Esophagus muscularis mucosa (tissue), 4 donors: Measurements from ENCODE around the gene TFB1M. TPM values are rescaled to one million over a fixed set of nuclear protein-coding genes. Genes with fewer than 3 reads are reported as not detected.

Source experiments
- DNase-seq: peaks from one replicate; pipeline ENCODE4 v3.0.0-alpha.2; 2017; ENCODE audit errors: extremely low spot score
- H3K27ac ChIP-seq, 4 donors: fragments of 200-600 bp; sonication (generic); replicated peaks in 1 of 4; 1 replicate in 3 of 4; 2 replicates in 1 of 4; pipeline ENCODE4 v1.5.1; 2016 to 2019; ENCODE audit warnings: mild to moderate bottlenecking in 1 of 4
- H3K27me3 ChIP-seq, 4 donors: fragments of 200-600 bp; sonication (generic); one replicate each; pipeline versions ENCODE4 v1.5.1 to v1.6.0; 2016 to 2019
- H3K36me3 ChIP-seq, 4 donors: fragments of 200-600 bp; sonication (generic); one replicate each; pipeline ENCODE4 v1.5.1; 2016 to 2019
- H3K4me1 ChIP-seq, 4 donors: fragments of 200-600 bp; sonication (generic); one replicate each; pipeline ENCODE4 v1.5.1; 2016 to 2019
- H3K4me3 ChIP-seq, 4 donors: fragments of 200-600 bp; sonication (generic); 1 replicate in 2 of 4; 2 replicates in 2 of 4; pipeline ENCODE4 v1.5.1; 2016 to 2019; ENCODE audit warnings: mild to moderate bottlenecking in 4 of 4, moderate library complexity in 1 of 4
- H3K9me3 ChIP-seq, 4 donors: fragments of 200-600 bp; sonication (generic); 1 replicate in 3 of 4; 2 replicates in 1 of 4; pipeline ENCODE4 v1.5.1; 2016 to 2019
- CTCF ChIP-seq, 3 experiments: fragments of 200-600 bp in 2 of 3; fragments of 450-650 bp in 1 of 3; sonication (generic) in 2 of 3; IDR thresholded peaks; one replicate each; pipeline ENCODE4 v1.5.1; 2017 to 2019; ENCODE audit warnings: antibody characterized with exemption in 3 of 3, mild to moderate bottlenecking in 2 of 3, moderate library complexity in 1 of 3
- EP300 ChIP-seq: sonication (generic); formaldehyde crosslinking; IDR thresholded peaks from one replicate; pipeline ENCODE4 v1.6.1; 2017; ENCODE audit warnings: antibody characterized with exemption
- POLR2A ChIP-seq: fragments of 450-650 bp; IDR thresholded peaks from one replicate; pipeline ENCODE4 v1.6.1; 2017; ENCODE audit warnings: antibody characterized with exemption, moderate library complexity, mild to moderate bottlenecking, low read depth
- POLR2AphosphoS5 ChIP-seq, 2 donors: sonication (generic); formaldehyde crosslinking; IDR thresholded peaks; one replicate each; pipeline ENCODE4 v1.6.1; 2017; ENCODE audit warnings: antibody characterized with exemption in 2 of 2
- WGBS: methylation state at CpG from one replicate; pipeline ENCODE4 v1.1.5; 2018; 5-methylcytosine and 5-hydroxymethylcytosine counted together
- intact Hi-C: fragments of 100-400 bp; cut with DNase I; formaldehyde crosslinking; loops from one replicate; pipeline ENCODE4 v1.15.1; 2023
- total RNA-seq, 4 donors: library from RNA; depleted of rRNA; stranded (reverse); fragments of >200 nt; gene quantifications; one replicate each; pipeline versions ENCODE4 v1.1.0 to v1.2.1, GENCODE V29; 2016

Gene TFB1M
- total RNA-seq, 4 donors from 2014 or later, result 6.5 to 15.4 (median 12.2) TPM

DNA sequence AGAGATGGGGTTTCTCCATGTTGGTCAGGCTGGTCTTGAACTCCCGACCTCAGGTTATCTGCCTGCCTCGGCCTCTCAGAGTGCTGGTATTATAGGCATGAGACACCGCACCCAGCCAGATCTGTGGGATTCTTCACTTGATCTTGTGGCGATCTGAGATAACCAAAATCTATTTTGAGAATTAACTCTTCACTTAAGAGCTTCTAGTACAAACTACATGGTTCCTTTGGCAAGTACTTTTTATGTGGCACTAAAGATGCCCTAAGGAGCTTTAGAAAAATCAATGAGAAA is 37.8 kb upstream of the TFB1M start:
- no peak for TF ChIP-seq POLR2A
- no peak for TF ChIP-seq EP300
- TF ChIP-seq CTCF (IDR thresholded peaks at IDR 0.05), result no peak
- TF ChIP-seq POLR2AphosphoS5 (IDR thresholded peaks at IDR 0.05), result no peak
- no peak for DNase-seq
- intact Hi-C loops, result no loop called here
- Histone ChIP-seq H3K36me3 (no peaks in the 10 kb centered on the region), H3K9me3 (peaks cover 0 to 32% (median 12%) of the 10 kb centered on the region in 4 donors), H3K4me1 (no peaks in the 10 kb centered on the region), H3K27ac (no peak overlapping the region), H3K4me3 (no peak overlapping the region), H3K27me3 (no peaks in the 10 kb centered on the region)
- WGBS, result 93% methylated on average over 4 of the region's 4 CpGs

DNA sequence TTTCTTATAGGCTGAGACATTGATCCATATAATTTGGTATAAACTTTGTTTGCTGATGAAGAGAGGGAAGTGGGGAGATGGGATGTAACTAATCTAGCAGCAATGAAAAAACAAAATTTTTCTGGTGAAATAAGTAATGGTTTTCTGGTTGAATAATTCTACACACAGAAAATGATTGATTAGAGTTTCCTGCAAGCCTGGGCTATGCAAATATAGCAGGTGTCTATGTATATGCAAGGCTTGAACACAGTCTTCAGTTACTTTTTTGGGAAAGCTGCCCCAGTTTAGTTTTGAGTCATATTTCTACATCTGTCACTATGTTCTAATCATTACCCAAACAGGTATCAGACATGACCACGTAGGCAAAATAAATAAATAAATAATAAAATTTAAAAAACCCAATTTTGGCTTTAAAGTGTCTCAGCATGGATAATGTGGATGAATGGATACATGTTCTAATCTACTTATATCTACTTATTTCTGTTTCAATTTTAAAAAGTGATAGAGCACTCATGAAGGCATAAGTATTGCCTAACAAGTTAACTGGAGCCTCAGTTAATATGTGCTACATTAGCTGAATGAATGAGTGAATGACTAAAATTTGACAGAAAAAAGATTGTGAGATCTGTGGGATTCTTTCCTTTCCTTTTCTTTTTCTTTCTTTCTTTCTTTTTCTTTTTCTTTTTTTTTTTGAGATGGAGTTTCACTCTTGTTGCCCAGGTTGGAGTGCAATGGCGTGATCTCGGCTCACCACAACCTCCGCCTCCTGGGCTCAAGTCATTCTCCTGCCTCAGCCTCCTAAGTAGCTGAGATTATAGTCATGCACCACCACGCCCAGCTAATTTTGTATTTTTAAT is 37.2 kb upstream of the TFB1M start:
- peaks cover 0 to 36% (median 13%) of the 10 kb centered on the region in 4 donors for H3K9me3 ChIP-seq
- TF ChIP-seq CTCF (IDR thresholded peaks at IDR 0.05) (no peak), EP300 (no peak), POLR2A (no peak), POLR2AphosphoS5 (IDR thresholded peaks at IDR 0.05) (no peak)
- H3K4me3 ChIP-seq, result no peak overlapping the region
- H3K4me1 ChIP-seq, result no peaks in the 10 kb centered on the region
- whole genome bisulfite sequencing, result 94% methylated on average over 5 of the region's 5 CpGs
- DNase-seq, result no peak
- intact Hi-C loops, result no loop called here
- H3K36me3 ChIP-seq, result no peaks in the 10 kb centered on the region
- H3K27me3 ChIP-seq, result no peaks in the 10 kb centered on the region
- H3K27ac ChIP-seq, result no peak overlapping the region

GRCh38 chr6:155349956-155350355 is 35.7 kb upstream of the TFB1M start:
- no peak overlapping the region for H3K27ac ChIP-seq
- no peaks in the 10 kb centered on the region for H3K27me3 ChIP-seq
- H3K36me3 ChIP-seq, result no peaks in the 10 kb centered on the region
- DNase-seq, result no peak
- no peak overlapping the region for H3K4me3 ChIP-seq
- H3K9me3 ChIP-seq, result peaks cover 0 to 47% (median 15%) of the 10 kb centered on the region in 4 donors
- TF ChIP-seq EP300 (no peak), POLR2A (no peak), POLR2AphosphoS5 (IDR thresholded peaks at IDR 0.05) (no peak), CTCF (IDR thresholded peaks at IDR 0.05) (no peak)
- intact Hi-C loops, result no loop called here
- 97% methylated on average over 6 of the region's 6 CpGs for WGBS
- H3K4me1 ChIP-seq, result no peaks in the 10 kb centered on the region

GRCh38 chr6:155349129-155349528 is 34.8 kb upstream of the TFB1M start:
- no peaks in the 10 kb centered on the region for H3K4me1 ChIP-seq
- no peak overlapping the region for H3K27ac ChIP-seq
- no peaks in the 10 kb centered on the region for H3K36me3 ChIP-seq
- H3K9me3 ChIP-seq, result peaks cover 0 to 41% (median 13%) of the 10 kb centered on the region in 4 donors
- no peaks in the 10 kb centered on the region for H3K27me3 ChIP-seq
- TF ChIP-seq EP300 (no peak), CTCF (IDR thresholded peaks at IDR 0.05) (no peak), POLR2A (no peak), POLR2AphosphoS5 (IDR thresholded peaks at IDR 0.05) (no peak)
- no peak overlapping the region for H3K4me3 ChIP-seq
- intact Hi-C loops, result no loop called here
- DNase-seq, result no peak
- 100% methylated on average over 2 of the region's 2 CpGs for WGBS
